ENCODE measurements around the gene MIP.
A peak's percentile ranks its signal among the peaks of the same experiment; 100 is the strongest.
"Not testable (repeated sequence)": the region's sequence is repeated elsewhere in the genome, so short reads cannot be mapped to it uniquely, and the experiment has no call there.

MIP gene

GRCh38 chr12:56493409-56494105, 39.1 kb upstream of the MIP start:
- not testable (repeated sequence) for H3K9ac ChIP-seq (ENCODE audit: low read length); H3K9me2 ChIP-seq (replicated peaks; ENCODE audit: insufficient read depth, low read length); H3K27me3 ChIP-seq (ENCODE audit: low read length); H3K4me3 ChIP-seq (ENCODE audit: insufficient read depth, low read length, poor library complexity, severe bottlenecking); H4K20me1 ChIP-seq (ENCODE audit: low read depth, low read length); H3K36me3 ChIP-seq (ENCODE audit: low read length); H3K79me2 ChIP-seq (ENCODE audit: insufficient read depth, low read length); H3K4me2 ChIP-seq (ENCODE audit: low read depth, low read length, poor library complexity, severe bottlenecking); H3K9me3 ChIP-seq (ENCODE audit: insufficient read depth, low read length); H3F3A ChIP-seq (ENCODE audit: insufficient read depth); H3K27ac ChIP-seq (ENCODE audit: low read depth, low read length); H2AFZ ChIP-seq (ENCODE audit: low read depth, low read length, severe bottlenecking)

GRCh38 chr12:56490360-56490759, 35.9 kb upstream of the MIP start:
- H3F3A ChIP-seq (ENCODE audit: insufficient read depth) = no peaks in the 10 kb centered on the region
- no peaks in the 10 kb centered on the region for H3K27me3 ChIP-seq (ENCODE audit: low read length)
- no peak overlapping the region for H2AFZ ChIP-seq (ENCODE audit: low read depth, low read length, severe bottlenecking)
- no peaks in the 10 kb centered on the region for H3K79me2 ChIP-seq (ENCODE audit: insufficient read depth, low read length)
- H4K20me1 ChIP-seq (ENCODE audit: low read depth, low read length) = no peaks in the 10 kb centered on the region
- H3K9me3 ChIP-seq (ENCODE audit: insufficient read depth, low read length) = no peaks in the 10 kb centered on the region
- H3K9me2 ChIP-seq (replicated peaks; ENCODE audit: insufficient read depth, low read length) = no peaks in the 10 kb centered on the region
- H3K36me3 ChIP-seq (ENCODE audit: low read length) = no peaks in the 10 kb centered on the region
- H3K9ac ChIP-seq (ENCODE audit: low read length) = no peak overlapping the region
- no peak overlapping the region for H3K4me3 ChIP-seq (ENCODE audit: insufficient read depth, low read length, poor library complexity, severe bottlenecking)
- no peak overlapping the region for H3K4me2 ChIP-seq (ENCODE audit: low read depth, low read length, poor library complexity, severe bottlenecking)
- TF ChIP-seq CTCF (IDR thresholded peaks at IDR 0.05; ENCODE audit: insufficient read depth, low read length, poor library complexity, severe bottlenecking) (no peak), EZH2phosphoT487 (conservative IDR thresholded peaks at IDR 0.05; ENCODE audit: low read length) (no peak)
- no peak overlapping the region for H3K27ac ChIP-seq (ENCODE audit: low read depth, low read length)

GRCh38 chr12:56488041-56488955, 33.8 kb upstream of the MIP start, which contains the start of gene GLS2:
TSS of gene GLS2 (minus strand) at chr12:56488161. CDS start at chr12:56488118, 43 bp downstream.
- H3K4me3 ChIP-seq (ENCODE audit: insufficient read depth, low read length, poor library complexity, severe bottlenecking) = peak within 1 kb of the TSS; percentile 17
- H4K20me1 ChIP-seq (ENCODE audit: low read depth, low read length) = no peaks in the 10 kb centered on the region
- H3K4me2 ChIP-seq (ENCODE audit: low read depth, low read length, poor library complexity, severe bottlenecking) = peak within 1 kb of the TSS; percentile 41
- no peak within 1 kb of the TSS for H2AFZ ChIP-seq (ENCODE audit: low read depth, low read length, severe bottlenecking)
- H3K9ac ChIP-seq (ENCODE audit: low read length) = peak within 1 kb of the TSS; percentile 29
- H3F3A ChIP-seq (ENCODE audit: insufficient read depth) = no peaks in the 10 kb centered on the region
- no peaks in the 10 kb centered on the region for H3K36me3 ChIP-seq (ENCODE audit: low read length)
- H3K9me2 ChIP-seq (replicated peaks; ENCODE audit: insufficient read depth, low read length) = no peaks in the 10 kb centered on the region
- no peaks in the 10 kb centered on the region for H3K9me3 ChIP-seq (ENCODE audit: insufficient read depth, low read length)
- TF ChIP-seq CTCF (IDR thresholded peaks at IDR 0.05; ENCODE audit: insufficient read depth, low read length, poor library complexity, severe bottlenecking) = no peak
- no peak for TF ChIP-seq EZH2phosphoT487 (conservative IDR thresholded peaks at IDR 0.05; ENCODE audit: low read length)
- H3K27me3 ChIP-seq (ENCODE audit: low read length) = no peaks in the 10 kb centered on the region
- H3K79me2 ChIP-seq (ENCODE audit: insufficient read depth, low read length) = no peaks in the 10 kb centered on the region
- no peak within 1 kb of the TSS for H3K27ac ChIP-seq (ENCODE audit: low read depth, low read length)

Data from SU-DHL-6 (cell line).